HEK293T (cell line): Measurements from ENCODE around the gene LTA4H.

Source experiments
- CTCF ChIA-PET: fragments of 350-600 bp; formaldehyde crosslinking; extraction: SDS; loops from one replicate; lab custom pipeline; 2021; ENCODE audit warnings: antibody characterized with exemption, inconsistent platforms; lab: Yijun Ruan, JAX
- POLR2A ChIA-PET: fragments of 350-600 bp; formaldehyde crosslinking; extraction: SDS; loops from one replicate; lab custom pipeline; 2020; ENCODE audit warnings: antibody characterized with exemption, inconsistent platforms; lab: Yijun Ruan, JAX
- DNase-seq: peaks from one replicate; pipeline ENCODE4 v3.0.0; 2012; ENCODE audit warnings: mixed read lengths; ENCODE audit errors: extremely low spot score
- ARNT ChIP-seq: fragments of 450-650 bp; IDR thresholded peaks from 2 replicates; pipeline ENCODE4 v1.6.1; 2017; ENCODE audit warnings: mild to moderate bottlenecking
- CTBP1 ChIP-seq: fragments of 450-650 bp; IDR thresholded peaks from 2 replicates; pipeline ENCODE4 v1.6.1; 2016; ENCODE audit warnings: borderline replicate concordance
- ELF4 ChIP-seq: fragments of 450-650 bp; IDR thresholded peaks from 2 replicates; pipeline ENCODE4 v1.6.1; 2017; ENCODE audit warnings: antibody characterized with exemption
- FOXA1 ChIP-seq: fragments of 450-650 bp; IDR thresholded peaks from 2 replicates; pipeline ENCODE4 v1.6.1; 2016; ENCODE audit warnings: mild to moderate bottlenecking
- FOXK2 ChIP-seq: fragments of 450-650 bp; IDR thresholded peaks from 2 replicates; pipeline ENCODE4 v1.6.1; 2016; ENCODE audit warnings: mild to moderate bottlenecking
- FOXM1 ChIP-seq: fragments of 450-650 bp; IDR thresholded peaks from 2 replicates; pipeline ENCODE4 v1.6.1; 2017; ENCODE audit warnings: mild to moderate bottlenecking, borderline replicate concordance
- HDGF ChIP-seq: fragments of 450-650 bp; IDR thresholded peaks from 2 replicates; pipeline ENCODE4 v1.6.1; 2017; ENCODE audit warnings: antibody characterized with exemption, borderline replicate concordance
- L3MBTL2 ChIP-seq: fragments of 450-650 bp; conservative IDR thresholded peaks from 2 replicates; pipeline ENCODE4 v1.6.1; 2016; ENCODE audit warnings: mild to moderate bottlenecking
- NFRKB ChIP-seq: fragments of 450-650 bp; IDR thresholded peaks from 2 replicates; pipeline ENCODE4 v1.6.1; 2016; ENCODE audit warnings: mild to moderate bottlenecking, moderate library complexity
- SP1 ChIP-seq: fragments of 450-650 bp; IDR thresholded peaks from 2 replicates; pipeline ENCODE4 v1.6.1; 2017
- SUZ12 ChIP-seq: fragments of 450-650 bp; IDR thresholded peaks from 2 replicates; pipeline ENCODE4 v1.6.1; 2016; ENCODE audit warnings: mild to moderate bottlenecking
- TARDBP ChIP-seq: fragments of 450-650 bp; IDR thresholded peaks from 2 replicates; pipeline ENCODE4 v1.6.1; 2016
- ZNF384 ChIP-seq: fragments of 450-650 bp; IDR thresholded peaks from 2 replicates; pipeline ENCODE4 v1.6.1; 2016
- TF ChIP-seq, protein P1 (sequence below): fragments of 450-650 bp; IDR thresholded peaks from 2 replicates; pipeline ENCODE4 v1.6.1; 2016

The LTA4H gene

DNA sequence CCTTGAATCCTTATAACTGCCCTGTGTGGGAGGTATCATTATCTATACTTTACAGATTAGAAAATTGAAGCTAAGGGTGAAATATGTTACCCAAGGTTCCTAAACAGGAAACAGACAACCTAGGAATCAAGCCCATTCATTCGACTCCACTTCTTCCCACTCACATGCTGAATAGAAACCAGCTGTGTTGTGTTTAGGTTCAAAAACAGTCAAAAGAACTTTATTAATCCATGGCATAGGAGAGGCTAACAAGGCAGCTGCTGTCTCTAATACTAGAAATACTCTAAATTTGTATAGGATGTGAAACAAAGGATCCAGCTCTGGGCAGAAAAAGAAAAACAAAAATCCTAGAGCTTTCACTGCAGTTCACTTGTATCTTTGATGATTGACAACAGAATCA lies 82.4 kb downstream of the LTA4H start:
- DNase-seq, result no peak
- TF ChIP-seq CTBP1, result no peak
- TF ChIP-seq NFRKB, result no peak
- TF ChIP-seq FOXM1, result no peak
- no peak for TF ChIP-seq TARDBP
- TF ChIP-seq SUZ12, result no peak
- TF ChIP-seq ELF4, result no peak
- no peak for TF ChIP-seq L3MBTL2
- CTCF ChIA-PET, result no interaction called here
- POLR2A ChIA-PET, result interaction anchor here (1.3 kb wide), 1 partner anchor 10 kb away, joined by 7 read pairs; the partner anchor contains the start of genes AMDHD1 and CCDC38

DNA sequence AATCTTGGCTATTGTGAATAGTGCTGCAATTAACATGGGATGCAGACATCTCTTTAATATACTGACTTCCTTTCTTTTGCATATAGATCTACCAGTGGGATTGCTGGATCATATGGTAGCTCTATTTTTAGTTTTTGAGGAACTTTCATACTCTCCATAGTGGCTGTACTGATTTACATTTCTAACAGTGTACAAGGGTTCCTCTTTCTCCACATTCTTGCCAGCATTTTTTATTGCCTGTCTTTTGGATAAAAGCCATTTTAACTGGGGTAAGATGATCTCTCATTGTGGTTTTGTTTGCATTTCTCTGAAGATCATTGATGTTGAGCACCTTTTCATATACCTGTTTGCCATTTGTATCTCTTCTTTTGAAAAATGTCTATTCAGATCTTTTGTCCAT lies 83.9 kb downstream of the LTA4H start:
- POLR2A ChIA-PET, result no interaction called here
- no peak for TF ChIP-seq SUZ12
- no peak for TF ChIP-seq NFRKB
- no peak for TF ChIP-seq FOXK2
- TF ChIP-seq, protein P1, sequence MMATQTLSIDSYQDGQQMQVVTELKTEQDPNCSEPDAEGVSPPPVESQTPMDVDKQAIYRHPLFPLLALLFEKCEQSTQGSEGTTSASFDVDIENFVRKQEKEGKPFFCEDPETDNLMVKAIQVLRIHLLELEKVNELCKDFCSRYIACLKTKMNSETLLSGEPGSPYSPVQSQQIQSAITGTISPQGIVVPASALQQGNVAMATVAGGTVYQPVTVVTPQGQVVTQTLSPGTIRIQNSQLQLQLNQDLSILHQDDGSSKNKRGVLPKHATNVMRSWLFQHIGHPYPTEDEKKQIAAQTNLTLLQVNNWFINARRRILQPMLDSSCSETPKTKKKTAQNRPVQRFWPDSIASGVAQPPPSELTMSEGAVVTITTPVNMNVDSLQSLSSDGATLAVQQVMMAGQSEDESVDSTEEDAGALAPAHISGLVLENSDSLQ, result no peak
- no peak for TF ChIP-seq HDGF
- no peak for TF ChIP-seq ELF4
- no peak for TF ChIP-seq TARDBP
- no peak for TF ChIP-seq ZNF384
- no peak for TF ChIP-seq L3MBTL2
- no peak for TF ChIP-seq SP1
- no peak for TF ChIP-seq CTBP1
- no peak for TF ChIP-seq ARNT
- no peak for TF ChIP-seq FOXA1

More for the DNA sequence above, 83.9 kb downstream of the LTA4H start:
- CTCF ChIA-PET, result no interaction called here
- DNase-seq, result no peak
